Embryonic facial prominence (tissue), 1 donor: ENCODE data around the gene CPLANE2.
"Not testable (repeated sequence)": the region's sequence is repeated elsewhere in the genome, so short reads cannot be mapped to it uniquely, and the experiment has no call there.

Source experiments
- DNase-seq: peaks from one replicate; pipeline ENCODE4 v3.0.0-alpha.2; 2016; ENCODE audit errors: extremely low spot score

Gene CPLANE2

GRCh38 chr1:16248603-16249516, 11.9 kb upstream of the CPLANE2 start:
- no peak for DNase-seq

- DNase-seq: no peak
Measured at GRCh38 chr1:16248007-16248436, 11.0 kb upstream of the CPLANE2 start.

GRCh38 chr1:16247441-16247840, 10.5 kb upstream of the CPLANE2 start:
- no peak for DNase-seq

- DNase-seq: no peak
Measured at GRCh38 chr1:16246961-16247360, 10.0 kb upstream of the CPLANE2 start.

GRCh38 chr1:16246239-16246638, 9.3 kb upstream of the CPLANE2 start:
- not testable (repeated sequence) for DNase-seq

GRCh38 chr1:16245476-16246196, 8.7 kb upstream of the CPLANE2 start:
- no peak for DNase-seq

GRCh38 chr1:16244650-16245285, 7.8 kb upstream of the CPLANE2 start:
- DNase-seq: no peak

GRCh38 chr1:16243936-16244649, 7.1 kb upstream of the CPLANE2 start:
- no peak for DNase-seq

- DNase-seq: no peak
Measured at GRCh38 chr1:16243215-16243610, 6.2 kb upstream of the CPLANE2 start.

- no peak for DNase-seq
Measured at GRCh38 chr1:16242556-16243214, 5.7 kb upstream of the CPLANE2 start.

GRCh38 chr1:16241221-16241708, 4.3 kb upstream of the CPLANE2 start:
- DNase-seq: no peak

- DNase-seq: no peak
Measured at GRCh38 chr1:16239972-16240491, 3.0 kb upstream of the CPLANE2 start.

- no peak for DNase-seq
Measured at GRCh38 chr1:16237343-16237830, 404 bp upstream of the CPLANE2 start.

GRCh38 chr1:16235944-16236510, 956 bp downstream of the CPLANE2 start:
- no peak for DNase-seq

GRCh38 chr1:16235347-16235746, 1.6 kb downstream of the CPLANE2 start:
- no peak for DNase-seq

- DNase-seq: no peak
Measured at GRCh38 chr1:16233431-16233830, 3.6 kb downstream of the CPLANE2 start.

- no peak for DNase-seq
Measured at GRCh38 chr1:16232316-16232710, 4.7 kb downstream of the CPLANE2 start.

- no peak for DNase-seq
Measured at GRCh38 chr1:16231331-16232315, 5.4 kb downstream of the CPLANE2 start.

- no peak for DNase-seq
Measured at GRCh38 chr1:16230744-16231143, 6.2 kb downstream of the CPLANE2 start.
